ENCODE measurements around the gene MAML3.

The MAML3 gene

DNA sequence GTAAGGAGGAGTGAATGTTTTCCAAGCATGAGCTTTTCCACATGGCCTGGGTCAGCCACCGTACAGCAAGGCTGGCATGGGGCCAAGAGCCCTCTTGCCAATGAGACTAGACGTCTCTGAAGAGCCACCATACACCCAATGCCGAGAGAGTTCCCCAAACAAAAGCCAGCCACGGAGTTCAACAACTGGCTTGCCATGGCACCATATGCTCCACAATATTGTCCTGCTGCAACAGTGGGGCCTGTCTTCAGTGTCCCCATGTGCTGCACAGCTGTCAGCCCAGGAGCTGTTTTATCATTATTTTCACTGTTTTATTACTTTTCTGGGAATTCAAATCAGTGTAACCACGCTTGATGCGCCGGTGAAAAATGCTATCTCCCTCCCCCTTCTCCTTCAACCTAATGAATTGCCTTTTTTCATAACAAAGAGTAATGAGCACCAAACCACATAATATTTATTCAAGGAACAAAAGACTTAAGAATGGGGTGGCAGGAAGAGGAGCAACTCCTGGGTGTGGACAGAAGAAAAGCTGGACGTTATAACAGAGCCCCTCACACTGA is 18.4 kb downstream of the MAML3 start:
- TF ChIP-seq CTCF (IDR thresholded peaks at IDR 0.05) = no peak

DNA sequence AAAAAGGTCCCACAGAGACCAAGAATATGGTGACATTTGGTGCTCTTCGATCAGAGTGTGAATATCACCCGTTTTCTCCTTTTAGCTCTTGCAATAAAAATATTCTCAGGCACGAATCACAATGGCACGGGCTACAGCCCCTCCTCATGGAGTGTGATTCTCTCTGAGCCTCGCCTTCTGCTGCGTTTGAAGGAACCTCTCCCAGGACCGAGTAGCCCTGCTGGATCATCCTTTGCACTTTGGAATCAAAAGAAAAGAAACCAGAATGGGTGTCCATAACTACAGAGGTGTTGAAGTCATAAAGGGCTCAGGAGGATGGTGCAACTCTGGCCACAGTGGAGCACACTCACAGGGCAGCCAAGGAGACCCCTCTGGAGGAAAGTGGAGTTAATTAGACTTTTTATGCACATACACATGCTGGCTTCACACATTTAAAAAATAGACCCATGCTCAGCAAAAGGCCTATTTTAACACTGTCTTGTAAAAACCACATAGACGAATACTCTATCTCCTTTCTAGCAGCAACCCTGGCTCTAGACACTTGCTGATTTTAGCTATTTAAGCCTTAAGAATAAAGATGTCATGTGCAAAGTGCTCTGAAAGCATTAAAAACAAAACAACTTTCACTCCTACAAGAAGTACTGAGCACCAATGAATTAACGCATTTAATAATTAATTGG is 19.1 kb downstream of the MAML3 start:
- no peak for TF ChIP-seq CTCF (IDR thresholded peaks at IDR 0.05)

- no peak for TF ChIP-seq CTCF (IDR thresholded peaks at IDR 0.05)
These were observed 20.4 kb downstream of the MAML3 start for GRCh38 chr4:140133576-140133975.

GRCh38 chr4:140131675-140132229 is 22.2 kb downstream of the MAML3 start:
- no peak for TF ChIP-seq CTCF (IDR thresholded peaks at IDR 0.05)

- TF ChIP-seq CTCF (IDR thresholded peaks at IDR 0.05) = no peak
These were observed 23.3 kb downstream of the MAML3 start for GRCh38 chr4:140130677-140131076.

DNA sequence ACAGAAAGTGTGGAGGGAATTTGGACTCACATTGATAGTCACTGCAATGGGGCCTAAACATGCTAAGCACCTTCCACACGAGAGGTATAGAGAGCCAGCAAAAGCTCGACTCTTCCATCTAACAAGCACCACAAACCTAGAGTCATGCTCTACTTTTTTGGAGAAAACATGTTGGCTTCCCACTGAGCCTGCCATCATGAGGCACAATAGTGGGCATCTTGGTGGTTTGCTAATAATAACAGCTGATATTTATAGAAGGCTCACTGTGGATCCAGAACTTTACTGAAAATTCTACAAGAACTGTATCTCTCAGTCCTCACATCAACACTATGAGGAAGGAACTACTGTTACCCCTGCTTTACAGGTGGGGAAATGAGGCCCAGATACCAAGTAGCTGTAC is 26.6 kb downstream of the MAML3 start:
- no peak for TF ChIP-seq CTCF (IDR thresholded peaks at IDR 0.05)

DNA sequence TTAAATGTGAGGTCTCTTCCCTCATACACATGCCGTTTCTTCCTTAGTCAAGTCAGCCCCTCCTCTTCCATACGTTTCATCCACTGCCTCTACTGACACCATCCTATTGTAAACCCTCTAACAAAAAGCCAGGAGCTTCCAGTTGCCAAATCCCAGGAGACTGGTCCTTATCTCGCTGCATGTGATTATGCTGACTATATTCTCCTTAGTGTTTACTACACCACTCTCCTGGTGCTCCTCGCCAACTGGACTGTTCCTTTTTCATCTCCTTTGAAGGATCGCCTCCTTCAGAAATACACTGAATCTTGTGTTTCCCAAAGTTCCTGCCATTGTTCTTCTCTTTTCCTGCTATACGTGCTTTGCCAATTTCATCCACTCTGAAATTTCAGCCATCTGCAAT is 27.7 kb downstream of the MAML3 start:
- TF ChIP-seq CTCF (IDR thresholded peaks at IDR 0.05) = no peak

Measured in LNCAP (cell line).